OCI-LY3 (cell line): Measurements from ENCODE around the gene PTGES3L.

Experiments
- CTCF ChIP-seq: fragments of 200-600, 300-600 bp; sonication (generic); IDR thresholded peaks from 2 replicates; pipeline ENCODE4 v1.5.1; 2014; ENCODE audit warnings: antibody characterized with exemption, low read length, low read depth
- EZH2phosphoT487 ChIP-seq: fragments of 200-600 bp; shearing (Covaris generic); IDR thresholded peaks from 2 replicates; pipeline ENCODE4 v1.6.1; 2018; ENCODE audit warnings: antibody characterized with exemption, mixed run types, low read depth

- TF ChIP-seq CTCF (no peak), EZH2phosphoT487 (no peak)
Measured at GRCh38 chr17:42922294-42922693, 57.6 kb downstream of the PTGES3L start.
